ENCODE results near the gene USP53. TPM values are rescaled to one million over a fixed set of nuclear protein-coding genes. Genes with fewer than 3 reads are reported as not detected.

Gene USP53
- total and polyA plus RNA-seq, 2 experiments from 2014 or later: 28.4 to 39.9 TPM

DNA sequence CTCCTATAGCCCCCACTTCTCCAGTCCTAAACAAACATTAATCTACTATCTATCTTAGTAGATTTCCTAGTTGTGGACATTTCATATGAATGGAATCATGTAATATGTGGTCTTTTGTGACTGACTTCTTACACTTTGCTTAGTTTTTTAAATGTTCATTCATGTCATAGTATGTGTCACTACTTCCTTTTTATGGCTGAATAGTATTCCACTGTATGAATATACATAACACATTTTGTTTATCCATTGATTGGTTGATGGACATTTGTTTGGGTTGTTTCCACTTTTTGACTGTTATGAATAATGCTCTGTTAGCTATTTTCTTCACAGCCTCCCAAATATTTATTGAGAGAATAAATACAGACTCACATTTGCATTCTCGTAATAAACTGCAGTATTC lies 19.8 kb downstream of the USP53 start:
- no peaks in the 10 kb centered on the region for H3K9me3 ChIP-seq (ENCODE audit: low read depth)
- H3K36me3 ChIP-seq (replicated peaks; ENCODE audit: insufficient read depth, low read depth): no peaks in the 10 kb centered on the region
- H3K27me3 ChIP-seq: no peaks in the 10 kb centered on the region
- H3K27ac ChIP-seq: no peak overlapping the region
- H3K4me2 ChIP-seq: no peak overlapping the region
- no peaks in the 10 kb centered on the region for H3K9me2 ChIP-seq (replicated peaks; ENCODE audit: insufficient read depth)
- H3K4me1 ChIP-seq (ENCODE audit: insufficient read depth): no peaks in the 10 kb centered on the region
- WGBS (ENCODE audit: low lambda C conversion rate, missing lambda C conversion rate): 97% methylated on average over 1 of the region's 1 CpG
- no peak for DNase-seq (ENCODE audit: low spot score)
- no peaks in the 10 kb centered on the region for H4K20me1 ChIP-seq (ENCODE audit: insufficient read depth, poor library complexity, severe bottlenecking)
- TF ChIP-seq EZH2 (IDR thresholded peaks at IDR 0.05; ENCODE audit: borderline replicate concordance): no peak
- TF ChIP-seq EZH2phosphoT487 (IDR thresholded peaks at IDR 0.05; ENCODE audit: low read depth, severe bottlenecking, unreplicated experiment): no peak
- TF ChIP-seq, protein P1, sequence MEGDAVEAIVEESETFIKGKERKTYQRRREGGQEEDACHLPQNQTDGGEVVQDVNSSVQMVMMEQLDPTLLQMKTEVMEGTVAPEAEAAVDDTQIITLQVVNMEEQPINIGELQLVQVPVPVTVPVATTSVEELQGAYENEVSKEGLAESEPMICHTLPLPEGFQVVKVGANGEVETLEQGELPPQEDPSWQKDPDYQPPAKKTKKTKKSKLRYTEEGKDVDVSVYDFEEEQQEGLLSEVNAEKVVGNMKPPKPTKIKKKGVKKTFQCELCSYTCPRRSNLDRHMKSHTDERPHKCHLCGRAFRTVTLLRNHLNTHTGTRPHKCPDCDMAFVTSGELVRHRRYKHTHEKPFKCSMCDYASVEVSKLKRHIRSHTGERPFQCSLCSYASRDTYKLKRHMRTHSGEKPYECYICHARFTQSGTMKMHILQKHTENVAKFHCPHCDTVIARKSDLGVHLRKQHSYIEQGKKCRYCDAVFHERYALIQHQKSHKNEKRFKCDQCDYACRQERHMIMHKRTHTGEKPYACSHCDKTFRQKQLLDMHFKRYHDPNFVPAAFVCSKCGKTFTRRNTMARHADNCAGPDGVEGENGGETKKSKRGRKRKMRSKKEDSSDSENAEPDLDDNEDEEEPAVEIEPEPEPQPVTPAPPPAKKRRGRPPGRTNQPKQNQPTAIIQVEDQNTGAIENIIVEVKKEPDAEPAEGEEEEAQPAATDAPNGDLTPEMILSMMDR (IDR thresholded peaks at IDR 0.05; ENCODE audit: poor library complexity): no peak
- no peak overlapping the region for H3K4me3 ChIP-seq
- peaks cover 49% of the 10 kb centered on the region for H3K79me2 ChIP-seq
- H2AFZ ChIP-seq: no peak overlapping the region

DNA sequence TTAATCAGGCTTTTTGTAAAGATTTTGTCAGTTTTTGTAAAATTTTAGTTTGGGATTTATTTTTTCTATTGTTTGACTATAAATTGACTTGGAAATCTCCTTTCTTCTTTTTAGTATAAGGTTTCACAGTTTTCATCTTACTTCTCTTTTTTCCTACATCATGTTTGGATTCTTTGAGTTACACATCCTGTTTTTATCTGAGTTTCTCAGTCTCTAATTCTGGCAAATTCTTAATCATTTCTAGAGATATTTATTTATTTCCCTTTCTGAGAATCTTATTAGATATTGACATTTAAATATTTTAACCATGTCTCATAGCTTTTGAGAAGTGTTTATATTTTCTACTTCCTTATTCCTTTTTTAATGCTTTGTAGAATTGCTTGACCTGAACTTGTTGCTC lies 20.7 kb downstream of the USP53 start:
- Histone ChIP-seq H2AFZ (no peak overlapping the region), H3K27me3 (no peaks in the 10 kb centered on the region), H3K9me2 (replicated peaks; ENCODE audit: insufficient read depth) (no peaks in the 10 kb centered on the region), H3K4me1 (ENCODE audit: insufficient read depth) (no peaks in the 10 kb centered on the region), H3K9me3 (ENCODE audit: low read depth) (no peaks in the 10 kb centered on the region), H4K20me1 (ENCODE audit: insufficient read depth, poor library complexity, severe bottlenecking) (no peaks in the 10 kb centered on the region), H3K4me2 (no peak overlapping the region), H3K36me3 (replicated peaks; ENCODE audit: insufficient read depth, low read depth) (no peaks in the 10 kb centered on the region), H3K79me2 (peaks cover 46% of the 10 kb centered on the region), H3K27ac (no peak overlapping the region), H3K4me3 (no peak overlapping the region)
- TF ChIP-seq EZH2 (IDR thresholded peaks at IDR 0.05; ENCODE audit: borderline replicate concordance) (no peak), EZH2phosphoT487 (IDR thresholded peaks at IDR 0.05; ENCODE audit: low read depth, severe bottlenecking, unreplicated experiment) (no peak)
- TF ChIP-seq, protein P1 (IDR thresholded peaks at IDR 0.05; ENCODE audit: poor library complexity): no peak
- DNase-seq (ENCODE audit: low spot score): no peak

DNA sequence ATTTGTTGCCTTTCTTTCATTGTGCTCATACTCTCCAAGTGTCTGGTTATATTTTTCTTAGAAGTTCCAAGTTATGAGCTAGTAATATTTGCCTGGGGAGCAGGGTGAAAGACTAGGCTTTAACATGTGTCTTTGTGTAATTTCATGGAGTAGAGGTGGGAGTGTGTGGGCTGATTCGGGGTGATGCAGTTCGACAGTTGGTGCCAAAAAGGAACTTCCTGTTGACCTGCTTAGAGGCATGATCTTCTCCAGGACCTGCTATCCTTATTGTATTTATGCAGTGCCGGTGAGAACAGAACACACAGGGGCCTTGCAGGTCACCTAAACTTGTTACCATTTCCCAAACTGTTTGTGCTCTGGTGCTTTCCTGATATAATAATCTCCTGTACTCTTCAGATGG lies 21.2 kb downstream of the USP53 start:
- Histone ChIP-seq H3K4me2 (no peak overlapping the region), H3K9me3 (ENCODE audit: low read depth) (no peaks in the 10 kb centered on the region), H3K27ac (no peak overlapping the region), H3K36me3 (replicated peaks; ENCODE audit: insufficient read depth, low read depth) (no peaks in the 10 kb centered on the region), H4K20me1 (ENCODE audit: insufficient read depth, poor library complexity, severe bottlenecking) (no peaks in the 10 kb centered on the region), H3K27me3 (no peaks in the 10 kb centered on the region), H3K4me1 (ENCODE audit: insufficient read depth) (no peaks in the 10 kb centered on the region), H3K4me3 (no peak overlapping the region), H3K9me2 (replicated peaks; ENCODE audit: insufficient read depth) (no peaks in the 10 kb centered on the region), H3K79me2 (peaks cover 44% of the 10 kb centered on the region), H2AFZ (no peak overlapping the region)
- 67% methylated on average over 3 of the region's 3 CpGs for WGBS (ENCODE audit: low lambda C conversion rate, missing lambda C conversion rate)
- TF ChIP-seq EZH2 (IDR thresholded peaks at IDR 0.05; ENCODE audit: borderline replicate concordance) (no peak), EZH2phosphoT487 (IDR thresholded peaks at IDR 0.05; ENCODE audit: low read depth, severe bottlenecking, unreplicated experiment) (no peak)
- TF ChIP-seq, protein P1 (IDR thresholded peaks at IDR 0.05; ENCODE audit: poor library complexity): no peak
- DNase-seq (ENCODE audit: low spot score): no peak

DNA sequence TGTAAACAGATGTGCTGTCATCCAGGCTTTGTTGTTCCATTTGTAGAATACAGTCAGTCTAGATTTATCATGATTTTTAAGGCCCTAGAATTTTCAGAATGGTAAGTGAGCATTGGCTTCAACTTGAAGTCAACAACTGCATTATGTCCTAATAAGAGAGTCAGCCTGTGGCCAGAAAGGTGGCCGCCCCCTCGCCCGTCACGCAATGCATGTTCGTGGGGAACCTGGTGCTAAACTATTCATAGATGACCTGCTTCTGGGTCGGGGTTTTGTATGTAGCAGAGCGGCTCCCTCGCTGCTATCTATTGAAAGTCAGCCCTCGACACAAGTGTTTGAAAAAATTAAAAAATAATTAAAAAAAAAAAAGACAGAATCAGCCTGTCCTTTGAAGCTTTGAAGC lies 24.7 kb downstream of the USP53 start:
- Histone ChIP-seq H3K4me1 (ENCODE audit: insufficient read depth) (no peaks in the 10 kb centered on the region), H3K9me2 (replicated peaks; ENCODE audit: insufficient read depth) (no peaks in the 10 kb centered on the region), H3K27me3 (no peaks in the 10 kb centered on the region), H3K27ac (no peak overlapping the region), H3K4me3 (no peak overlapping the region), H4K20me1 (ENCODE audit: insufficient read depth, poor library complexity, severe bottlenecking) (no peaks in the 10 kb centered on the region), H3K79me2 (peaks cover 28% of the 10 kb centered on the region), H3K4me2 (no peak overlapping the region), H2AFZ (no peak overlapping the region), H3K36me3 (replicated peaks; ENCODE audit: insufficient read depth, low read depth) (no peaks in the 10 kb centered on the region), H3K9me3 (ENCODE audit: low read depth) (no peaks in the 10 kb centered on the region)
- no peak for DNase-seq (ENCODE audit: low spot score)
- TF ChIP-seq EZH2 (IDR thresholded peaks at IDR 0.05; ENCODE audit: borderline replicate concordance) (no peak), EZH2phosphoT487 (IDR thresholded peaks at IDR 0.05; ENCODE audit: low read depth, severe bottlenecking, unreplicated experiment) (no peak)
- TF ChIP-seq, protein P1 (IDR thresholded peaks at IDR 0.05; ENCODE audit: poor library complexity): no peak
- 92% methylated on average over 9 of the region's 9 CpGs for WGBS (ENCODE audit: low lambda C conversion rate, missing lambda C conversion rate)

All from hepatocyte (in vitro differentiated cells).